ENCODE results near the gene LAMA2.

The LAMA2 gene

GRCh38 chr6:129235167-129236000, 352.4 kb downstream of the LAMA2 start:
- Histone ChIP-seq H3K9me3 (ENCODE audit: insufficient read depth, low read depth, low read length) (no peaks in the 10 kb centered on the region), H3K4me2 (ENCODE audit: low read depth, low read length, poor library complexity, severe bottlenecking) (no peak overlapping the region), H2AFZ (ENCODE audit: low read length) (no peak overlapping the region)

DNA sequence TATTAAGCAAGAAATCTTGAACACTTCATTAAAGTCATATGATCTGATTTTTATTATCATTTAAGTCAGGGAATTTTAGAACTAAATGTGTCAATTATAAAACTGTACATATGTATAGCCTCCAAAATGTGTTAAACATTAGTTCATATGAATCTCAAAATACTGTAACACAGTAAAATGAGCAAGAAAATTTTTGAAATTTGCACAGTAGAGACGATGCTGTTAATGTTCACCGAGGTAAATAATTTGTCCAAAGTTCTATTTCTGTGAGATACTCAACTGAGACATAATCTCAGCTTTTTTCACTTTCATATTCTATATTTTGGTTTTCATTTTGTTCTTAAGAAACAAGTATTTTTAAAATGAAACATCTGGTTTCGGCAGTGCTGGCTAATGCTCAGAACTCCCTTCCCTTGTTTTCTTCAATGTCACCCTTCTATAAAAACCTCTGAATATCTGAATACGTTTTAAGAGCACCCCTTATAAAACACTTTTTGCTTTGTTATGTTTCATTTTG, 353.1 kb downstream of the LAMA2 start:
- TF ChIP-seq, protein P1, sequence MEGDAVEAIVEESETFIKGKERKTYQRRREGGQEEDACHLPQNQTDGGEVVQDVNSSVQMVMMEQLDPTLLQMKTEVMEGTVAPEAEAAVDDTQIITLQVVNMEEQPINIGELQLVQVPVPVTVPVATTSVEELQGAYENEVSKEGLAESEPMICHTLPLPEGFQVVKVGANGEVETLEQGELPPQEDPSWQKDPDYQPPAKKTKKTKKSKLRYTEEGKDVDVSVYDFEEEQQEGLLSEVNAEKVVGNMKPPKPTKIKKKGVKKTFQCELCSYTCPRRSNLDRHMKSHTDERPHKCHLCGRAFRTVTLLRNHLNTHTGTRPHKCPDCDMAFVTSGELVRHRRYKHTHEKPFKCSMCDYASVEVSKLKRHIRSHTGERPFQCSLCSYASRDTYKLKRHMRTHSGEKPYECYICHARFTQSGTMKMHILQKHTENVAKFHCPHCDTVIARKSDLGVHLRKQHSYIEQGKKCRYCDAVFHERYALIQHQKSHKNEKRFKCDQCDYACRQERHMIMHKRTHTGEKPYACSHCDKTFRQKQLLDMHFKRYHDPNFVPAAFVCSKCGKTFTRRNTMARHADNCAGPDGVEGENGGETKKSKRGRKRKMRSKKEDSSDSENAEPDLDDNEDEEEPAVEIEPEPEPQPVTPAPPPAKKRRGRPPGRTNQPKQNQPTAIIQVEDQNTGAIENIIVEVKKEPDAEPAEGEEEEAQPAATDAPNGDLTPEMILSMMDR (conservative IDR thresholded peaks at IDR 0.05; ENCODE audit: low read length): no peak
- TF ChIP-seq EZH2phosphoT487 (IDR thresholded peaks at IDR 0.05; ENCODE audit: borderline replicate concordance): no peak
- Histone ChIP-seq H4K20me1 (ENCODE audit: insufficient read depth, low read length, poor library complexity, severe bottlenecking) (no peaks in the 10 kb centered on the region), H3K4me1 (ENCODE audit: insufficient read depth, low read length, poor library complexity, severe bottlenecking) (no peaks in the 10 kb centered on the region), H3F3A (ENCODE audit: low read depth) (no peaks in the 10 kb centered on the region), H3K9me3 (ENCODE audit: insufficient read depth, low read depth, low read length) (no peaks in the 10 kb centered on the region), H3K9ac (ENCODE audit: low read depth, low read length, poor library complexity, severe bottlenecking) (no peak overlapping the region), H3K4me3 (ENCODE audit: low read length, poor library complexity, severe bottlenecking) (no peak overlapping the region), H3K36me3 (ENCODE audit: insufficient read depth, low read length) (no peaks in the 10 kb centered on the region), H3K4me2 (ENCODE audit: low read depth, low read length, poor library complexity, severe bottlenecking) (no peak overlapping the region), H3K79me2 (ENCODE audit: insufficient read depth, low read length) (no peaks in the 10 kb centered on the region), H3K9me2 (replicated peaks; ENCODE audit: low read depth, low read length) (no peaks in the 10 kb centered on the region), H2AFZ (ENCODE audit: low read length) (no peak overlapping the region), H3K27me3 (ENCODE audit: insufficient read depth, low read length, poor library complexity, severe bottlenecking) (no peaks in the 10 kb centered on the region)

More at GRCh38 chr6:129235167-129236000, 352.4 kb downstream of the LAMA2 start:
- no peaks in the 10 kb centered on the region for H3K27me3 ChIP-seq (ENCODE audit: insufficient read depth, low read length, poor library complexity, severe bottlenecking)
- no peaks in the 10 kb centered on the region for H3F3A ChIP-seq (ENCODE audit: low read depth)
- H3K4me1 ChIP-seq (ENCODE audit: insufficient read depth, low read length, poor library complexity, severe bottlenecking): no peaks in the 10 kb centered on the region
- H4K20me1 ChIP-seq (ENCODE audit: insufficient read depth, low read length, poor library complexity, severe bottlenecking): no peaks in the 10 kb centered on the region
- H3K9ac ChIP-seq (ENCODE audit: low read depth, low read length, poor library complexity, severe bottlenecking): no peak overlapping the region
- no peaks in the 10 kb centered on the region for H3K9me2 ChIP-seq (replicated peaks; ENCODE audit: low read depth, low read length)
- TF ChIP-seq, protein P1 (conservative IDR thresholded peaks at IDR 0.05; ENCODE audit: low read length): no peak
- TF ChIP-seq EZH2phosphoT487 (IDR thresholded peaks at IDR 0.05; ENCODE audit: borderline replicate concordance): no peak
- H3K36me3 ChIP-seq (ENCODE audit: insufficient read depth, low read length): no peaks in the 10 kb centered on the region
- H3K79me2 ChIP-seq (ENCODE audit: insufficient read depth, low read length): no peaks in the 10 kb centered on the region
- no peak overlapping the region for H3K4me3 ChIP-seq (ENCODE audit: low read length, poor library complexity, severe bottlenecking)

- Histone ChIP-seq H3K4me2 (ENCODE audit: low read depth, low read length, poor library complexity, severe bottlenecking) (no peak overlapping the region), H3K4me3 (ENCODE audit: low read length, poor library complexity, severe bottlenecking) (no peak overlapping the region), H3K9me3 (ENCODE audit: insufficient read depth, low read depth, low read length) (no peaks in the 10 kb centered on the region), H3K27me3 (ENCODE audit: insufficient read depth, low read length, poor library complexity, severe bottlenecking) (no peaks in the 10 kb centered on the region), H3F3A (ENCODE audit: low read depth) (no peaks in the 10 kb centered on the region), H3K9me2 (replicated peaks; ENCODE audit: low read depth, low read length) (no peaks in the 10 kb centered on the region), H3K4me1 (ENCODE audit: insufficient read depth, low read length, poor library complexity, severe bottlenecking) (no peaks in the 10 kb centered on the region), H2AFZ (ENCODE audit: low read length) (no peak overlapping the region), H3K36me3 (ENCODE audit: insufficient read depth, low read length) (no peaks in the 10 kb centered on the region), H3K79me2 (ENCODE audit: insufficient read depth, low read length) (no peaks in the 10 kb centered on the region), H3K9ac (ENCODE audit: low read depth, low read length, poor library complexity, severe bottlenecking) (no peak overlapping the region), H4K20me1 (ENCODE audit: insufficient read depth, low read length, poor library complexity, severe bottlenecking) (no peaks in the 10 kb centered on the region)
- no peak for TF ChIP-seq EZH2phosphoT487 (IDR thresholded peaks at IDR 0.05; ENCODE audit: borderline replicate concordance)
Measured at GRCh38 chr6:129238991-129239390, 356.1 kb downstream of the LAMA2 start.
